GM12892 (cell line): ENCODE results near the gene TLCD5.

Experiments used
- POLR2A ChIP-seq: IDR thresholded peaks from 2 replicates; pipeline ENCODE4 v1.6.1; 2011; ENCODE audit warnings: low read depth, low read length, control low read depth
- POLR2AphosphoS5 ChIP-seq: IDR thresholded peaks from 2 replicates; pipeline ENCODE4 v1.6.1; 2011; ENCODE audit warnings: low read depth, low read length, control low read depth
- TAF1 ChIP-seq: IDR thresholded peaks from 2 replicates; pipeline ENCODE4 v1.6.1; 2011; ENCODE audit warnings: low read depth, mild to moderate bottlenecking, control low read depth, low read length, borderline replicate concordance

GRCh38 chr11:120330045-120330444, 4.9 kb downstream of the TLCD5 start:
- TF ChIP-seq POLR2AphosphoS5: no peak
- TF ChIP-seq TAF1: no peak
- no peak for TF ChIP-seq POLR2A
